Limb (tissue), 2 donors: ENCODE data around the gene USF3.

Source experiments
- DNase-seq, 2 donors: peaks; one replicate each; pipeline ENCODE4 v3.0.0-alpha.2; 2016; ENCODE audit errors: extremely low spot score in 2 of 2

USF3 gene

DNA sequence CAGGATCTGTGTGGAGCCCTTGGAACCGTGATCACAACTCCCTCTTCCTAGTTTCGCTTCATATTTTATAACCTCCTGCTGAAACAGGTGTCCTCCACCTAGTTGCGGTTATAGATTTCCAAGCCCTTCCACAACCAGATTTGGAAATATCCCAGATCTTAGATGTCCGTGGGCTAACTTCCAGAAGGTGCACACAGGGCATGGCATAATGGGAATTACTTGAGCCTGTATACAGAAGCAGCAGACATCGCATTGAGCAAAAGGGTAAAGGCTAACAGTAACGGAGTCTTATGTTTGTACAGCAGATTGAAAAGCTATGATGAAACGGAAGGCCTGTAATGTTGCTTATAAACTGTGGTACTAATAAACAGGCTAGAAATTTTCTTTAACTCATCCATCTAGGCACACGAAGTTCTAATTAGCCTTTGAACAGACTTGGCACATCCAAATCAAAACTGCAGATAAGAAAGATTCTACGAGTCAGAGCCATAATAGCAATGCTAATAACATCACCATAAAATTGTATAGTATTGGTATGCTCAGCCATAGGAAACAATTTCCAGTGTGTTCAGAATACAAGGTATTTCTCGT lies 1.2 kb upstream of the USF3 start:
- DNase-seq = no peak

DNA sequence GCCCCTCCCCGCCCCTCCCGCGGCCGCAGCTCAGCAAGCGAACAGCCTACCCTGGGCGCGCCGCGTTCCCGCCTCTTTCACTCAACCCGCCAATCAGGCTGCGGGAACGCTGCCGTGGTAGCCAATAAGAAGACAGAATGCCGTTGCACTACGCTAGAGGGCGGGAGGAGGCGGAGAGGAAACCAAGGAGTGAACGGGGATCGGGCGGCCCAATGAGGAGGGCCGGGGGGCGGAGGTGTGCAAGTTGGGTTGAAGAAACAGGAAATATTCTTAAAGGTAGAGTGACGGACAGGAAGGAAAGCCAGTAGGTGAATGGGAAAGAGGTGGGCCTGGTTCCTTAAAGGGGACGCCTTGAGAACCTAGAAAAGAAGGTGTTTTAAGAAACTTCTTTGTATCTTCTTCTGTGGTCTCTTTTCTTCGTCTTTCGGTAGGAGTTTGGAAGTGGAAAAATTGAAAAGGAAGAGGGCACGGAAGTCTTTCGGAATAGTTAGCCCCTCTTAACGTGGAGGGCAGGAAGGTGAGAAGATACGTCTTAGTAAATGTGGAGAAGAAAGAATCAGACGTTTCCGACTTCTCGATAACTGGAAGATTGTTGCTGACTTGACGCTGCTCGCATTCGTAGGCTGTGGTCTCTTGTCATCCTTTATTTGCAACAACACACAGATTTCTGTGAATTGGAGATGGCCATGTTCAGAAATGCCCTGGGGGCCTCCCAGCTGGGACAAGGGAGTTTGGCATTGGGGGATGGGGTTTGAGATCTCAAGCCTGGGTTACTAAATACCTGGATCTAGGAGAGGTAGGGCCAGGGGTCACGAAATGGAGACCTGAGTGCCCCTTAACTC lies 437 bp upstream of the USF3 start:
- DNase-seq = peak; percentile 99 to 100

DNA sequence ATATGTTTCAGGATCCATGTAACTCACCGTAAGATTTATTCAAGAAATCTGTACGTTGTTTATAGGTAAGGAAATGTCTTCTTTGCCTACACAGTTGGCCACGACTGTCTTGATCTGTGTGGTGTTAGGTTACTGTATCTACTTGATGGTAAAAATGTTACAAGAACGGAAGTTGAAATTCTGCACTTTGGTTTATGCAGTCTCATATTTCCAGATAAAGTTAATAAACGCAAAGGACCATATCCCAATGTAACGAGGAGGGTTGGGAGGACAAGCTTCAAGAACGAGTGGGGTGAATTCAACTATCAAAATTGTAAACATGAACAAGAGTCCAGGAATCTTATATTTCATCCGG lies 1.0 kb downstream of the USF3 start:
- DNase-seq = no peak

GRCh38 chr3:113690482-113690881 lies 6.0 kb downstream of the USF3 start:
- no peak for DNase-seq

GRCh38 chr3:113685956-113686721 lies 10.3 kb downstream of the USF3 start:
- DNase-seq = no peak

- DNase-seq = no peak
Observed at GRCh38 chr3:113685124-113685523, 11.3 kb downstream of the USF3 start.

DNA sequence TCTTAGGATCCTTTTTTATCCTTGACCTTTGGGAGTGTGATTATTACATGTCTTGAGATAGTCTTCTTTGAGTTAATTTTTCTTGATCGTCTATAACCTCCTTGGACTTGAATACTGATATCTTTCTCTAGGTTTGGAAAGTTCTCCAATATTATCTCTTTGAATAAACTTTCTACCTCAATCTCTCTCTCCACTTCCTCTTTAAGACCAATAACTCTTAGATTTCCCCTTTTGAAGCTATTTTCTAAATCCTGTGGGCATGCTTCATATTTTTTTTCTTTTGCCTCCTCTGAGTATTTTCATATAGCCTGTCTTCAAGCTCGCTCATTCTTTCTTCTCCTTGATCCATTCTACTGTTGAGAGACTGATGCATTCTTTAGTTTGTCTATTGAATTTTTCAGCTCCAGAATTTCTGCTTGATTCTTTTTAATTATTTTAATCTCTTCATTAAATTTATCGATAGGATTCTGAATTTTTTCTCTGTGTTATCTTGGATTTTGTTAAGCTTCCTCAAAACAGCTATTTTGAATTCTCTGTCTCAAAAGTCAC lies 12.1 kb downstream of the USF3 start:
- DNase-seq = no peak

GRCh38 chr3:113678773-113679172 lies 17.7 kb downstream of the USF3 start:
- DNase-seq = no peak

DNA sequence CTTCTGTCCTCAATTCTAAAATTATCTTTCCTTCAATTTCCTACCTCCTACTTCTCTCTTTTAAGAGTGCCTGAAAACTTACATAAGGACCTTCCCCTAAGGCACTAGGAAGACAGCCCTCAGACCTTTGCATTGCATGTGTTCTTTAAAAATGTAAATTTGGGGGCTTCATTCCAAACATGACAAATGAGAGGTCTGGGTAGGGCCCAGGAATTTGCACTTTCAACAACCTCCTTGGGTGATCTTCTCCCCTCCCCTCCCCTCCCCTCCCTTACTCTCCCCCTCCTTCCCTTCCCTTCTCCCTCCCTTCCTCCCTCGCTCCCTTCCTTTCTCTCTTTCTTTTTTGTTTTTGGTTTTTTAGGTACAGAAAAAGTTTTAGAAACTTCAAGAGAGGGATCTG lies 18.7 kb downstream of the USF3 start:
- DNase-seq = no peak

DNA sequence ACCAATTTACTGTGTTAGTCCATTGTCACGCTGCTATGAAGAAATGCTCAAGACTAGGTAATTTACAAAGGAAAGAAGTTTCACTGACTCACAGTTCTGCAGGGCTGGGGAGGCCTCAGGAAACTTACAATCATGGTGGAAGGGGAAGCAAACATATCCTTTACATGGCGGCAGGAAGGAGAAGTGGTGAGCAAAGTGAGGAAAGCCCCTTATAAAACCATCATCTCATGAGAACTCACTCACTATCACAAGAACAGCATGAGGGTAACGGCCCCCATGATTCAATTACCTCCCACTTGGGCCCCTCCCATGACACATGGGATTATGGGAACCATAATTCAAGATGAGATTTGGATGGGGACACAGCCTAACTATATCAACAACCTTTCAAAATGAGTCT lies 20.2 kb downstream of the USF3 start:
- no peak for DNase-seq

DNA sequence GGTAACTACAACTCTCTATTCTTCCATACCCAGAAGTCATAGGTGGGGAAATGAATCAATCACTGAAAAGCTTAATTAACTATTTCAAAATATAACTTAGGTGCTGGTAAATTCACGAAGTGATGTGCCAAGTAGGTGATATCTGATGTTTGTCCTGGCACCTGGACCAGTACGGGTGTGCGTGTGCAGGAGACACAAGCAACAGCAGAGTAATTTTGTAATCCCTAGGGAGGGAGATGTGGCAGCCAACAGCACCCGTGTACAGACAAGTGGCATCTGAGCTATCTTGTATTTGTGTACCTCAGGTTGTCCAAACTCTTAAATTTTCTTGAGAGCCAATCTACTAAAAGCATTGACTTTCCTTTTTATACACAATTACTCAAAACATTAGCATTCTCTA lies 22.8 kb downstream of the USF3 start:
- no peak for DNase-seq

GRCh38 chr3:113668015-113668414 lies 28.4 kb downstream of the USF3 start:
- DNase-seq = peak; percentile 21 to 44

GRCh38 chr3:113664523-113665094 lies 31.8 kb downstream of the USF3 start:
- DNase-seq = no peak

- no peak for DNase-seq
Observed at GRCh38 chr3:113663761-113664160, 32.7 kb downstream of the USF3 start.

DNA sequence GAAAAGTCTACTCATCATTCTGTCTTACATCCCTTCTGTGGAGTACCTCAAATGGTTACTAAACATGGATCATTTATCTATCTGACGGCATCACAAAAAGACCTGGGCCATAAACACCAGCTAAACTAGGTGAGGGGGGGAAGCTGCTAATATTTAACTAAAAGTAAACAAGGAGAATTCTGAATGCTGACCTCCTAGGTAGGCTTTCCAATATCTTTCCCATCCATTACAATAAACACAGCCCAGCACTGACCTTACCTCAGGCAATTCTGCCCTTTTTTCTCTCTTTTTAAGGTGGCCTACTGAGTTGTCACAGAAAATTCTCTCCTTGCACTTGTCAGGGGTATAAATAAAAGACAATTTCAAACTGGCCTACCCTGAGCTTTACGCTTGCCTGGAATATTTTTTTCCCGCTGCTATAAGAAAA lies 33.1 kb downstream of the USF3 start:
- no peak for DNase-seq

- no peak for DNase-seq
Observed at GRCh38 chr3:113662824-113663223, 33.6 kb downstream of the USF3 start.

DNA sequence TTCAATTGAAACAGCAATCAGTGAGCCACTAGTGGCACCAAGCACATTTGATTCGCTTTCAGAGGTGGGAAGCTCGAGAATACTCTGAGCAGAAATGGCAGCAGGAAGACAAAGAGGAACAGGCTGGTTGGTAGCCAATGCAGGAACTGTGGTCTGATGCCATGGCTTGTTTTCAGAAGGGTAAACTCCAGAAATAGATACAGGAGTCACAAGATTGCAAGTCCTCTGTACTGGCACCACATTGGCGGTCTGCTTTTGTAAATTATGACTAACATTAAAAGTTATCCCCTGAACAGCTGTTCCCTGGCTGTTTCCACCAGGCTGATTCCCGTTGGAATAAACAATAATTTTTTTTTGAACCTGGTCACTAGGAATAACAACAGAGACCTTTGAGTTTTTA lies 35.5 kb downstream of the USF3 start:
- DNase-seq = no peak

GRCh38 chr3:113660458-113660857 lies 36.0 kb downstream of the USF3 start:
- no peak for DNase-seq

GRCh38 chr3:113659996-113660395 lies 36.4 kb downstream of the USF3 start:
- no peak for DNase-seq

DNA sequence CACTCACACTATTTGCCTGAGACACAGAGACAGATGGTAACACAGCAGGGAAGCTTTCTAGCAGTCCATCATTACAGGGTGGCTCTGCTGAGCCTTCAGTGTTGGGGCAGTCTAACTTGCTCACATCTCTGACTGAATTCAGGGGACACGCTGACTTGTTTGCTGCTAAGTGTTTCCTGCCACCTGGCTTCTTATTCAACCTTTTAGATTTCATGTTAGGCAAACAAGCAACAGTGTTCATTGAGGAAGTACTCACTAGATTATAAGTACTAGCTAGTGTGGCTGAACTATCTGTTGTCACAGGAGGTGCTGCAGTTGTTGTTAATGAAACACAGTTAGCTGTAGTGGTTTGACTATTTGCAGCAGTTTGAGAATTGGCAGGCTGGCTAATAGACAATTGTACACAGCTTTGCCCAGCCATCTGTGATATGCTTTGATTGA lies 37.3 kb downstream of the USF3 start:
- no peak for DNase-seq

DNA sequence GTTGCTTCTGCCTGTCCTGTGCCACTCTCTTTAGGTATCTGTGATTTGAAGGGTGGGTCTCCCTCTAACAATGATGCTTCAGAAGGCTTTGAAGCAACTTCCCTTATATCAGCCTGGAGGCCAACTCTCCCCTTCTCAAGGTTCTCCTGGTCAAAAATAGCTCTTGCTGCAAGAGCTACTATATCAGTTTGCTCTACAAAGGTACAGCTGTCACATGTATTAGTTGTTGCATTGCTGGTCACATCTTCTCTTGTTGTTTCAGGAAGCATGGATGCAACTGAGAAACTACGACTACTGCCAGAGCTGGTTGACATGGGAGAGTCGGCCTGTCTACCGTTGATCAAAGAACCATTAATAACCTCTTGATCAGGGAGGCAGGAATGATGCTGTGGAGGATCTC lies 38.3 kb downstream of the USF3 start:
- DNase-seq = no peak

DNA sequence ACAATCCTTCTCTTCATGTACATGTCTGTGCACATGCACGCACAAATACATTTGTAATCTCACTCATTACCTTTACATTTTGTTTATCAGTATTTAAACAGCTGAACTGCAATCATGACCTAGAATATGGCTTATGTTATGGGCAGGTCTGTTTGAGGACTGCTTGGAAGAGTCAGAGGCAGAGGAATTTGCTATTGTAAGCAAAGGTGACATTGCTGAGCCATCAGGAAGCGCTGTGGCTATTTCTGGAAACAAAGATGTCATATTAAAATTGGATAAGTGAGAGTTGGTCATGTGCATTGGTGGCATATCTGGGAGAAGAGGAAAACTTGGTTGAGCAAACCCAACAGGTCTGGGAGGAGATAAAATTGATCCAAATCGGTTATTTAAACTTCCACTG lies 41.6 kb downstream of the USF3 start:
- DNase-seq = no peak
